GM12864 (cell line): ENCODE results near the gene MAP1LC3A.
A peak's percentile ranks its signal among the peaks of the same experiment; 100 is the strongest.
"Not testable (repeated sequence)": the region's sequence is repeated elsewhere in the genome, so short reads cannot be mapped to it uniquely, and the experiment has no call there.

ENCODE experiments used
- DNase-seq: peaks from one replicate; pipeline ENCODE4 v3.0.0-alpha.2; 2011; ENCODE audit warnings: low read depth
- H3K4me3 ChIP-seq: 2 replicates; pipeline ENCODE4 v1.5.1; 2011; ENCODE audit warnings: mild to moderate bottlenecking, low read depth, low read length, control low read depth
- TF ChIP-seq, protein P1 (sequence below): IDR thresholded peaks from 2 replicates; pipeline ENCODE4 v1.5.1; 2011; ENCODE audit warnings: low read depth, mild to moderate bottlenecking, moderate library complexity, low read length, control low read depth, inconsistent platforms; ENCODE audit errors: missing control alignments

MAP1LC3A gene

DNA sequence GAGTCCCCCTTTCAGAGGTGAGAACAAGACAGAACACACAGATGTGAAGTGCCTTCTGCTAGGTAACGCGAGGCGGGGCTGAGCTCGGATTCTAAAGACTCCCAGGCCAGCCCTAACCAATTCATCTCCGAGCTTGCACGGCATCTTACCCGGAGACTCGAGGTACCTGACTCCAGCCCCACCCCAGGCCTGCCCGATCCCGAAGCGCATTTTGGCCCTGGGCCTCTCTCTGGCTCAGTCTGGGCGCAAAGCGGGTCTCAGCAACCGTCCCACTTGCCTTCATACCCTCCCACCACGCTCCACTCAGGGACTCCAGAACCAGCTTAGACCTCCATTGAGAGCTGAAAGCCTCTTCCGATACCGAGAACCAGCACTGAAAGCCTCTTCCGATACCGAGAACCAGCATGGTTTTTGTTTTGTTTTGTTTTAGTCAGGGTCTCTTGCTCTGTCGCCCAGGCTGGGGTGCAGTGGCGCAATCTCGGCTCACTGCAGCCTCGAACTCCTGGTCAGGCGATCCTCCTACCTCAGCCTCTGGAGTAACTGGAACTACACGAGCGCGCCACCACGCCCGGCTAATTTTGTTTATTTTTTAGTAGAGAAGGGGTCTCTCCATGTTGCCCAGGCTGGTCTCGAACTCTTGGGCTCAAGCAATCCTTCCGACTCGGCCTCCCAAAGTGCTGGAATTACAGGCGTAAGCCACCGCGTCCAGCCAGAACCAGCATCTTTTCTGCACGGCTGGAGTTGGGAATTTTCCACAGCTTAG is 42.9 kb upstream of the MAP1LC3A start:
- TF ChIP-seq, protein P1, sequence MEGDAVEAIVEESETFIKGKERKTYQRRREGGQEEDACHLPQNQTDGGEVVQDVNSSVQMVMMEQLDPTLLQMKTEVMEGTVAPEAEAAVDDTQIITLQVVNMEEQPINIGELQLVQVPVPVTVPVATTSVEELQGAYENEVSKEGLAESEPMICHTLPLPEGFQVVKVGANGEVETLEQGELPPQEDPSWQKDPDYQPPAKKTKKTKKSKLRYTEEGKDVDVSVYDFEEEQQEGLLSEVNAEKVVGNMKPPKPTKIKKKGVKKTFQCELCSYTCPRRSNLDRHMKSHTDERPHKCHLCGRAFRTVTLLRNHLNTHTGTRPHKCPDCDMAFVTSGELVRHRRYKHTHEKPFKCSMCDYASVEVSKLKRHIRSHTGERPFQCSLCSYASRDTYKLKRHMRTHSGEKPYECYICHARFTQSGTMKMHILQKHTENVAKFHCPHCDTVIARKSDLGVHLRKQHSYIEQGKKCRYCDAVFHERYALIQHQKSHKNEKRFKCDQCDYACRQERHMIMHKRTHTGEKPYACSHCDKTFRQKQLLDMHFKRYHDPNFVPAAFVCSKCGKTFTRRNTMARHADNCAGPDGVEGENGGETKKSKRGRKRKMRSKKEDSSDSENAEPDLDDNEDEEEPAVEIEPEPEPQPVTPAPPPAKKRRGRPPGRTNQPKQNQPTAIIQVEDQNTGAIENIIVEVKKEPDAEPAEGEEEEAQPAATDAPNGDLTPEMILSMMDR, result no peak
- DNase-seq, result peak; percentile 78
- H3K4me3 ChIP-seq, result peak overlapping the region; percentile 87

DNA sequence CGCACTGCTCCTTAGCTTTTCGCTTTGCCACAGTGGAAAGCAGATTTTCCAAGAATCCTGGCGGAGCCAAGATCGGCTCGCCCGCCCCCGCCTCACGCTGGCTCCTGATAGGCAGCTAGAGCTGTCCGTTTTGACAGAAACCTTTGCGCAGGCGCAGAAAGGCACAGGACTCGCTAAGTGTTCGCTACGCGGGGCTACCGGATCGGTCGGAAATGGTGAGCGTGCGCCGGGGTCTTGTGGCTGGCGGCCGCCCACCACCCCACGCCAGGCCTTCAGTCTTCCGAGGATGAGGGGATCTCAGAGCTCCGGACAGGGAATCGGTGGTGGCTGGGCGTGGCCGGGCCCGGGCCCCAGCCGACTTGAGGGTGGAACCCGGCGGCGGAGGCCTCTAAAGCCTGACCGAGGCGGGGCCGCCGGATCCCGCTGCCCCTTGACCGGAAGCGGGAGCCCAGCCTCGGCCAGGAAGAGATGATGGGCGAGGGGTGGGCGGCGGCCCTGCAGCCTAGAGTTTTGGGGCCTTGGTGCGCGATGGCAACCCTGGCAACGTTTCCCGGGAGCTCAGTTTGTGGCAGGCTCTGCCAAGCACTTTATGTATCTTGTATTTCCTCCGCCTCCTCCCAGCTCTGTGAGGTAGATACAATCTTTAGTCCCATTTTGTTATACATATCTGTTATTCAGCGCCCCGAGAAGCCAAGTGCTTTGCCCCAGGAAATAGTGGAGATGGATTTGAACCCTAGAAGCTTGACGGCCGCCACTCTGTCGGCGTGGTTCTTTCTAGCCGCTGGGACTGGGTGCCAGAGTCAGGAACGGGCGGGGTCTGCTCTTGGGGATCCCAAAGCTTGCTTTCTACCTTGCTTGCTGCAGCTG is 42.0 kb upstream of the MAP1LC3A start, which contains the start of gene DYNLRB1:
TSS of gene DYNLRB1 (plus strand) at position 176 of the 867 bp plus-strand sequence. CDS start at position 213, 37 bp downstream.
- peak; percentile 88 for DNase-seq
- H3K4me3 ChIP-seq, result peak within 1 kb of the TSS; percentile 87
- TF ChIP-seq, protein P1, result no peak

DNA sequence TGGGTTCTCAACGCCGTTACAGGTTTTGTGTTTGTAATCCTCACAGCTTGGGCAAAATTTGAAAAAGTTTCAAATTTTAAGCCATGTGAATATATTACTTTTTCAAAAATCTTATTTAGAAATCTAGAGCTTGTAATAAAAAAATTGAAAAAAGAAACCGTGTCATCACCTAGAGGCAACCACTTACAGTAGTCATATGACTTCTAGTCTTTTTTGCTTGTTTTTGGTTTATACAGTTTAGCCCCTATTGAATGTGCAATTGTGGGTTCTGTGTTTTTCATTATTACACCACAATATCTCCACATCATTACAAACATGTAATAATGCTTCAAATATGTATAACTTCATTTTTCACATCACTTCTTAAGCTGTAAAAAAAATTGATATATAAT is 41.4 kb upstream of the MAP1LC3A start:
- TF ChIP-seq, protein P1, result no peak
- H3K4me3 ChIP-seq, result peak overlapping the region; percentile 87
- no peak for DNase-seq

DNA sequence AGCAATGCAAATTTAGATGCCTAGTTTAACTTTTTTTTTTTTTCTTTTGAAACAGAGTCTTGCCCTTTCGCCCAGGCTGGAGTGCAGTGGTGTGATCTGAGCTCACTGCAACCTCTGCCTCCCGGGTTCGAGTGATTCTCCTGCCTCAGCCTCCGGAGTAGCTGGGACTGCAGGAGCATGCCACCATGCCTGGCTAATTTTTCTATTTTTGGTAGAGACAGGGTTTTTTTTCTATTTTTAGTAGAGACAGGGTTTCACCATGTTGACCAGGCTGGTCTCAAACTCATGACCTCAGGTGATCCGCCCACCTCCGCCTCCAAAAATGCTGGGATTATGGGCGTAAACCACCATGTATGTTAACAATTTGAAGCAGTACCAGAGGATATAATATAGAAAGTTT is 39.7 kb upstream of the MAP1LC3A start:
- not testable (repeated sequence) for DNase-seq, H3K4me3 ChIP-seq

DNA sequence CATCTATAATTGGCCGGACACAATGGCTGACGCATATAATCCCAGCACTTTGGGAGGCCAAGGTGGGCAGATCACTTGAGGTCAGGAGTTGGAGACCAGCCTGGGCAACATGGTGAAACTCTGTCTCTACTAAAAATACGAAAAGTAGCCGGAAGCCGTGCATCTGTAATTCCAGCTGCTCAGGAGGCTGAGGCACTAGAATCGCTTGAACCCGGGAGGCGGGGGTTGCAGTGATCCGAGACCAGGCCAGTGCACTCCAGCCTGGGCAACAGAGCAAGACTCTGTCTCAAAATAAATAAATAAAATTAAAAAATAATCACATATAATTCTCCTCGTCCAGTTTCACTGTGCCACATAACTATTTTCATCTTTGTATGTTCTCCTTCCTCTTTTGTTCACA is 38.7 kb upstream of the MAP1LC3A start:
- DNase-seq, H3K4me3 ChIP-seq: not testable (repeated sequence)

DNA sequence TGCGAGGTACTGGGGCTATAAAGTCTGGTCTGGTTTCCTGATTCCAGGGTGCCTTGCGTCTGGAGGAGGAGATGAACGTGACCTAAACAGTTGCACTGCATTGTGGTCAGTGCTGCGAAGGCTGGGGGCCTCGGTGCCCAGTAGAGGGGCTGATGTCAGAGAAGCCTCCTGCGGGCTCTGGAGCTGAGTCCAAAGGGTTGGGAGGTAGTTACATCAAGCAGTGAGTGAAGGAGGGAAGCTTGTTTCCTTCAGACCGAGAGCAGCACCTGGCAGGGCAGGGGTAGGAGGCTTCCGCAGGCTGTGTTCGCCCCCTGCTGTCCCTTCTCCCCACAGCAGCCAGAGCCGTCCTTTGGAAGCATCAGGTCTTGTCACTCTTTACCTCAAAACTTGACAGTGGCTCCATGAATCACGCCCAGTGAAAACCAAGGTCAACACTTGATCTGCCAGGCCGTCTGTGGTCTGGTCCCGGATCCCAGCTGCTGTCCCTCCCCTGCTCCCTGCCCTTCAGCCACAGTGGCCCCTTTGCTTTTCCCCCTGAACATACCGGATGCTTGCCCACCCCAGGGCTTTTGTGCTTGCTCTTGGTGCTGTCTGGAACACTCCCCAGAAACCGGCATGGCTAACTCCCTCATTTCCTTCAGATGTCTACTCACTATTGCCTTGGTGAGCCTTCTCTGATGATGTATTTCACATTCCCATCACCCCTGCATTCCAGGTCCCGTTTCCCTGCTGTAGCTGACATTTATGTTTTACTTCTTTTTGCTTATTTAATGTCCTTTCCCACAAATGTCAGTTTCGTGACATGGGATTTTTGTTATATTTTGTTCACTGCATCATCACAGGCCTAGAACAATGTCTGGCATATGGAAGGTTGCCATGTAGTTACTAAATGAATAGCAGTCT is 35.3 kb upstream of the MAP1LC3A start:
- H3K4me3 ChIP-seq, result no peak overlapping the region
- TF ChIP-seq, protein P1, result peak; percentile 87

DNA sequence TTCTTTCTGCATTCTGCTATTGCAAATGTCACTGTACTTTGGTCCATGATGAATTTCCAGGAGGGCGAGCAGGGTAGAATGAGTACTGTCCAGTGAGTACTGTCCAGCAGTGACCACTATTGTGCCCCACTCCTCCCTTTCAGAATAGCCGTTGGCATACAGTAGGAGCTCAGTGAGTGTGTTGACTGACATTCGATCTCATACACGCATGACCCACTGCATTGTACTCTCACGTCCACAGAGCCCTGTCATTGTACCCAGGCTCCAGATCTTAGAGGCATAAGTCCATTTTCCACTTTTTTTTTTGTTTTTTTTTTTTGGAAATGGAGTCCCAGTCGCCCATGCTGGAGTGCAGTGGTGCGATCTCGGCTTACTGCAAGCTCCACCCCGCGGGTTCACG is 34.1 kb upstream of the MAP1LC3A start:
- DNase-seq, result no peak
- no peak overlapping the region for H3K4me3 ChIP-seq
- TF ChIP-seq, protein P1, result no peak

More for the DNA sequence above, 35.3 kb upstream of the MAP1LC3A start:
- DNase-seq, result no peak
